ENCODE data around the gene PATZ1.
"Not testable (repeated sequence)": the region's sequence is repeated elsewhere in the genome, so short reads cannot be mapped to it uniquely, and the experiment has no call there.

The PATZ1 gene

DNA sequence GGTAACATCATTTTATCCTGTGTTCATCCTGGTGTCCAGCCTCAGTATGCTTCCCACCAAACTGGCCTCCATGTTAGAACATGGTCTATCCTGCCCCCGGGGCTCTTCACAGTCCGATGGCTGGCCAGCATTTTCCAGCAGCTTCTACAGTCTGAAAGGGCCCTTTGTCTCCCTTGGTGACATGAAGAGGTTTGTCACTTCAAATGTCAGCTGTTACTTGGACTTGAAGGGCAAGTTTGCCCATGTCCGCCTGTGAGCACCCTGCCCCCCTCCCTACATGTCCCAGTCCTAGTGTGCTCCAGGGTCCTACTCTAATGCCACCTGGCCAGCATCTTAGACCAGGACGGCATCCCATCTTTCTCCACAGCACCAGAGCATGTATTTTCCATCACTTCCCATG lies 24.7 kb downstream of the PATZ1 start:
- H3K27ac ChIP-seq (replicated peaks) = no peak overlapping the region
- TF ChIP-seq, protein P1, sequence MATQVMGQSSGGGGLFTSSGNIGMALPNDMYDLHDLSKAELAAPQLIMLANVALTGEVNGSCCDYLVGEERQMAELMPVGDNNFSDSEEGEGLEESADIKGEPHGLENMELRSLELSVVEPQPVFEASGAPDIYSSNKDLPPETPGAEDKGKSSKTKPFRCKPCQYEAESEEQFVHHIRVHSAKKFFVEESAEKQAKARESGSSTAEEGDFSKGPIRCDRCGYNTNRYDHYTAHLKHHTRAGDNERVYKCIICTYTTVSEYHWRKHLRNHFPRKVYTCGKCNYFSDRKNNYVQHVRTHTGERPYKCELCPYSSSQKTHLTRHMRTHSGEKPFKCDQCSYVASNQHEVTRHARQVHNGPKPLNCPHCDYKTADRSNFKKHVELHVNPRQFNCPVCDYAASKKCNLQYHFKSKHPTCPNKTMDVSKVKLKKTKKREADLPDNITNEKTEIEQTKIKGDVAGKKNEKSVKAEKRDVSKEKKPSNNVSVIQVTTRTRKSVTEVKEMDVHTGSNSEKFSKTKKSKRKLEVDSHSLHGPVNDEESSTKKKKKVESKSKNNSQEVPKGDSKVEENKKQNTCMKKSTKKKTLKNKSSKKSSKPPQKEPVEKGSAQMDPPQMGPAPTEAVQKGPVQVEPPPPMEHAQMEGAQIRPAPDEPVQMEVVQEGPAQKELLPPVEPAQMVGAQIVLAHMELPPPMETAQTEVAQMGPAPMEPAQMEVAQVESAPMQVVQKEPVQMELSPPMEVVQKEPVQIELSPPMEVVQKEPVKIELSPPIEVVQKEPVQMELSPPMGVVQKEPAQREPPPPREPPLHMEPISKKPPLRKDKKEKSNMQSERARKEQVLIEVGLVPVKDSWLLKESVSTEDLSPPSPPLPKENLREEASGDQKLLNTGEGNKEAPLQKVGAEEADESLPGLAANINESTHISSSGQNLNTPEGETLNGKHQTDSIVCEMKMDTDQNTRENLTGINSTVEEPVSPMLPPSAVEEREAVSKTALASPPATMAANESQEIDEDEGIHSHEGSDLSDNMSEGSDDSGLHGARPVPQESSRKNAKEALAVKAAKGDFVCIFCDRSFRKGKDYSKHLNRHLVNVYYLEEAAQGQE (IDR thresholded peaks at IDR 0.05; ENCODE audit: insufficient replicate concordance, low read depth) = no peak
- no peak for TF ChIP-seq SPI1 (IDR thresholded peaks at IDR 0.05; ENCODE audit: borderline replicate concordance, low read depth)
- TF ChIP-seq POLR2AphosphoS5 (IDR thresholded peaks at IDR 0.05; ENCODE audit: low read depth) = no peak
- TF ChIP-seq, protein P2, sequence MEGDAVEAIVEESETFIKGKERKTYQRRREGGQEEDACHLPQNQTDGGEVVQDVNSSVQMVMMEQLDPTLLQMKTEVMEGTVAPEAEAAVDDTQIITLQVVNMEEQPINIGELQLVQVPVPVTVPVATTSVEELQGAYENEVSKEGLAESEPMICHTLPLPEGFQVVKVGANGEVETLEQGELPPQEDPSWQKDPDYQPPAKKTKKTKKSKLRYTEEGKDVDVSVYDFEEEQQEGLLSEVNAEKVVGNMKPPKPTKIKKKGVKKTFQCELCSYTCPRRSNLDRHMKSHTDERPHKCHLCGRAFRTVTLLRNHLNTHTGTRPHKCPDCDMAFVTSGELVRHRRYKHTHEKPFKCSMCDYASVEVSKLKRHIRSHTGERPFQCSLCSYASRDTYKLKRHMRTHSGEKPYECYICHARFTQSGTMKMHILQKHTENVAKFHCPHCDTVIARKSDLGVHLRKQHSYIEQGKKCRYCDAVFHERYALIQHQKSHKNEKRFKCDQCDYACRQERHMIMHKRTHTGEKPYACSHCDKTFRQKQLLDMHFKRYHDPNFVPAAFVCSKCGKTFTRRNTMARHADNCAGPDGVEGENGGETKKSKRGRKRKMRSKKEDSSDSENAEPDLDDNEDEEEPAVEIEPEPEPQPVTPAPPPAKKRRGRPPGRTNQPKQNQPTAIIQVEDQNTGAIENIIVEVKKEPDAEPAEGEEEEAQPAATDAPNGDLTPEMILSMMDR (IDR thresholded peaks at IDR 0.05; ENCODE audit: insufficient read depth, low read length) = no peak
- no peak for TF ChIP-seq GABPA (IDR thresholded peaks at IDR 0.05; ENCODE audit: low read depth)

DNA sequence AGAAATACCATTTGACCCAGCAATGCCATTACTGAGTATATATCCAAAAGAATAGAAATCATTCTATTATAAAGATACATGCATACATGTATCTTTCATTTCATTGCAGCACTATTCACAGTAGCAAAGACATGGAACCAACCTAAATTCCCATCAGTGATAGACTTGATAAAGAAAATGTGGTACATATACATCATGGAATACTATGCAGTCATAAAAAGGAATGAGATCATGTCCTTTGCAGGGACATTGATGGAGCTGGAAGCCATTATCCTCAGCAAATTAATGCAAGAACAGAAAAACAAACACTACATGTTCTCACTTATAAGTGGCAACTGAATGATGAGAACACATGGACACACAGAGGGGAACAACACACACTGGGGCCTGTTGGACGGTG lies 31.9 kb downstream of the PATZ1 start:
- not testable (repeated sequence) for DNase-seq (ENCODE audit: low read depth in 1 of 2, low spot score in 1 of 2); H3K27ac ChIP-seq (replicated peaks); H3K4me3 ChIP-seq (replicated peaks; ENCODE audit: insufficient read depth, low read length); H3K27me3 ChIP-seq (ENCODE audit: insufficient read depth, poor library complexity, severe bottlenecking)

More for the DNA sequence above, 24.7 kb downstream of the PATZ1 start:
- Histone ChIP-seq H3K4me3 (replicated peaks; ENCODE audit: insufficient read depth, low read length) (no peak overlapping the region), H3K27me3 (ENCODE audit: insufficient read depth, poor library complexity, severe bottlenecking) (no peaks in the 10 kb centered on the region)
- DNase-seq (ENCODE audit: low read depth in 1 of 2, low spot score in 1 of 2) = no peak

DNA sequence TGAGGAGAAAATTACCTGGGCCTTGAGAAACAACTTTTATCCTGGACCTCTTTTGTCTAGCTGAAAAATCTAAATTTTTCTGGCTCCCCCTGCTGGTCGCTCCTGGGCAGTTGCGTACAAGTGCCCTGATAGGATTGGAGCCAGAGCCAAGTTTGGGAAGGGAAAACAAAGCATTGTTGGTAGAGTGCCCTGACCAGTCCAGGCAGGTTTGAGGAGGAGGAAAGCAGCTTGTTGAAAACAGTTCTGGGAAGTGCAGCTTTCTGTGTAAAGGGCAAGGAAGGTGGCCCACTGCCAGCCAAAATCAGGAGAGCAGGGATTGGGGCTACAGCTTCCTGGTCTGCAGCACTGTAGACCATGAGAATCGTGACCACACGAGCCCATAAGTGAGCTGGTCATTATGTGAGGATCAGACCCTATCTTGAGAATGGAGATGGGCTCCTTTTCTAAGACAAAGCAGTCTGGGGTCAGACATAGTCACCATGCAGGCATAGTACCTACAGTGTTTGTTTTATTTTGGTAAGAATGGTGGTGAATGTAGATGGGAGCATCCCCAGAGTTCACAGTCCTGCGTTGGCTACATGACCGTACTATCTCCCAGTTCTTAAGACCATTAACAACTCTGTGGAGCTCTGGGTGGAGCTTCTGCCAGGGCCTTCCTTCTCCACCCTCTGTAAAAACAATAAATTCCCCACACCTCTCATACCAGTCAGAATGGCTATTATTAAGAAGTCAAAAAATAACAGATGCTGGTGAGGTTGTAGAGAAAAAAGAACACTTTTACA lies 32.6 kb downstream of the PATZ1 start:
- Histone ChIP-seq H3K27ac (replicated peaks) (no peak overlapping the region), H3K4me3 (replicated peaks; ENCODE audit: insufficient read depth, low read length) (no peak overlapping the region), H3K27me3 (ENCODE audit: insufficient read depth, poor library complexity, severe bottlenecking) (no peaks in the 10 kb centered on the region)
- TF ChIP-seq, protein P2 (IDR thresholded peaks at IDR 0.05; ENCODE audit: insufficient read depth, low read length) = peak; percentile 83
- TF ChIP-seq POLR2AphosphoS5 (IDR thresholded peaks at IDR 0.05; ENCODE audit: low read depth) = no peak
- DNase-seq (ENCODE audit: low read depth in 1 of 2, low spot score in 1 of 2) = peak in 1 of 2 experiments; percentile 45

DNA sequence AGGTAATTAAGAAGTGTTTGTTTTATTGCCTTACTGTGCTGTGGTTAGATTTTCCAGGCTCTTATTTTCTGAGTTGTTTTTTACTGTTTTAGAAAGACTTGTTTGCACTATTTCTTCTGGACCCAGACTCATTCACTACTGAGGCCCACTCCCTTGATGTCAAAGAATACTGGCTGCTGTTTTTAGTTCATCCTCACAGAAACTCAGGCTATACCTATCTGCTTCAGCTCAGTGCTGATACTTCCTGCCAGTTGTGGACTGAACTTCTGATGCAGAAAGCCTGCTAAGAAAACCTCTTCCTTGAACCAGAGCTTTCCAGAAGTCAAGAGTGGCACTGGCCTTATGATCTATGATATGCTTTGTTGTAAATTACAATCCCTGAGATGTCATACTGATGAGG lies 38.0 kb downstream of the PATZ1 start:
- Histone ChIP-seq H3K27ac (replicated peaks) (no peak overlapping the region), H3K27me3 (ENCODE audit: insufficient read depth, poor library complexity, severe bottlenecking) (no peaks in the 10 kb centered on the region), H3K4me3 (replicated peaks; ENCODE audit: insufficient read depth, low read length) (no peak overlapping the region)
- TF ChIP-seq GABPA (IDR thresholded peaks at IDR 0.05; ENCODE audit: low read depth) (no peak), SPI1 (IDR thresholded peaks at IDR 0.05; ENCODE audit: borderline replicate concordance, low read depth) (no peak), POLR2AphosphoS5 (IDR thresholded peaks at IDR 0.05; ENCODE audit: low read depth) (no peak)
- TF ChIP-seq, protein P1 (IDR thresholded peaks at IDR 0.05; ENCODE audit: insufficient replicate concordance, low read depth) = no peak
- TF ChIP-seq, protein P2 (IDR thresholded peaks at IDR 0.05; ENCODE audit: insufficient read depth, low read length) = no peak
- DNase-seq (ENCODE audit: low read depth in 1 of 2, low spot score in 1 of 2) = no peak

All from HL-60 (cell line).